Adrenal gland (tissue), 12 donors: ENCODE measurements around the gene PUM2. TPM values are rescaled to one million over a fixed set of nuclear protein-coding genes. Genes with fewer than 3 reads are reported as not detected.

Experiments used
- DNase-seq, 7 donors: peaks; one replicate each; pipeline ENCODE4 v3.0.0-alpha.2; 2019 to 2020
- H3K27ac ChIP-seq, 5 donors: fragments of 200-600 bp; sonication (generic) in 4 of 5; 1 replicate in 3 of 5; 2 replicates in 2 of 5; pipeline versions ENCODE4 v1.5.1 to v1.8.0; 2016 to 2020; ENCODE audit warnings: mild to moderate bottlenecking in 1 of 5
- H3K27me3 ChIP-seq: fragments of 200-600 bp; 2 replicates; pipeline ENCODE4 v1.8.0; 2021
- H3K36me3 ChIP-seq, 2 donors: fragments of 200-600 bp; replicated peaks in 1 of 2; 1 replicate in 1 of 2; 2 replicates in 1 of 2; pipeline versions ENCODE4 v1.5.1 to v1.8.0; 2018 to 2022
- H3K4me1 ChIP-seq, 2 donors: fragments of 200-600 bp; replicated peaks in 1 of 2; 1 replicate in 1 of 2; 2 replicates in 1 of 2; pipeline versions ENCODE4 v1.5.1 to v1.8.0; 2018 to 2021
- H3K4me3 ChIP-seq, 4 donors: fragments of 200-600 bp; sonication (generic) in 3 of 4; one replicate each; pipeline ENCODE4 v1.5.1; 2016 to 2018
- H3K9me3 ChIP-seq, 3 donors: fragments of 200-600 bp; sonication (generic) in 1 of 3; replicated peaks in 1 of 3; 1 replicate in 2 of 3; 2 replicates in 1 of 3; pipeline versions ENCODE4 v1.5.1 to v1.8.0; 2016 to 2021
- CTCF ChIP-seq, 6 experiments: fragments of 450-650 bp in 4 of 6; fragments of 200-600 bp in 2 of 6; sonication (generic) in 1 of 6; IDR thresholded peaks; 1 replicate in 5 of 6; 2 replicates in 1 of 6; pipeline versions ENCODE4 v1.5.1 to v1.8.0; 2016 to 2021; ENCODE audit warnings: antibody characterized with exemption in 6 of 6, mild to moderate bottlenecking in 2 of 6, moderate library complexity in 1 of 6
- POLR2A ChIP-seq, 2 donors: fragments of 450-650 bp; IDR thresholded peaks; one replicate each; pipeline ENCODE4 v1.6.1; 2017; ENCODE audit warnings: antibody characterized with exemption in 2 of 2, mild to moderate bottlenecking in 2 of 2, moderate library complexity in 1 of 2
- WGBS, 4 donors: extraction: QIAGEN DNeasy Blood & Tissue Kit in 2 of 4; methylation state at CpG; one replicate each; pipeline versions ENCODE4 v1.1.5 to v1.1.7; 2013 to 2017; 5-methylcytosine and 5-hydroxymethylcytosine counted together
- intact Hi-C, 2 donors: fragments of 100-400 bp; cut with DNase I; formaldehyde crosslinking; loops; one replicate each; pipeline versions ENCODE4 v1.14.1 to v1.15.0; 2022 to 2023
- polyA plus RNA-seq, 3 donors: library from polyadenylated mRNA; stranded (reverse); fragments of 200-250 nt in 2 of 3; fragments of 350-450 nt in 1 of 3; fragmentation: Illumina TruSeq in 1 of 3; extraction: RNeasy Lipid Tissue Mini Kit (QIAGEN cat#74804) in 1 of 3; gene quantifications; one replicate each; pipeline ENCODE4 v1.2.3, GENCODE V29; 2013 to 2014
- total RNA-seq, 9 donors: library from RNA; depleted of rRNA in 4 of 9; stranded (reverse); fragments of >200 nt in 4 of 9; fragments of 120-200 nt in 1 of 9; fragmentation: NEBNext Ultra II Directional in 1 of 9; extraction: Animal tissue kit (Norgen Biotek cat#: 25700) in 1 of 9; gene quantifications; one replicate each; pipeline versions ENCODE4 v1.1.0 to v1.2.4, GENCODE V29; 2013 to 2023
- donor health status: healthy with polysubstance abuse.
- donor health status: Bipolar disorder and iron deficiency.
- donor health status: DM: yes; HTN: yes; CAD: no.
- donor health status: DM: no; HTN: no; CAD: no.
- donor health status: DM: no; HTN: no; CAD: no.
- donor health status: DM: yes; HTN: yes; CAD: no.

PUM2 gene
- total and polyA plus RNA-seq, 12 donors = 25.5 to 105 (median 53.3) TPM

- no peak overlapping the region for H3K4me3 ChIP-seq
- H3K9me3 ChIP-seq = no peaks in the 10 kb centered on the region
- H3K4me1 ChIP-seq = peaks cover 31 to 57% of the 10 kb centered on the region in 2 donors
- H3K27me3 ChIP-seq = no peaks in the 10 kb centered on the region
- intact Hi-C loops = no loop called here
- H3K36me3 ChIP-seq = no peaks in the 10 kb centered on the region
- DNase-seq = no peak
- no peak overlapping the region for H3K27ac ChIP-seq
- TF ChIP-seq CTCF (IDR thresholded peaks at IDR 0.05) (no peak), POLR2A (IDR thresholded peaks at IDR 0.05) (no peak)
- 52 to 66% (median 57%) methylated on average over 5 of the region's 5 CpGs for WGBS, 4 donors
These were observed 15.9 kb downstream of the PUM2 start for GRCh38 chr2:20334605-20335203.

DNA sequence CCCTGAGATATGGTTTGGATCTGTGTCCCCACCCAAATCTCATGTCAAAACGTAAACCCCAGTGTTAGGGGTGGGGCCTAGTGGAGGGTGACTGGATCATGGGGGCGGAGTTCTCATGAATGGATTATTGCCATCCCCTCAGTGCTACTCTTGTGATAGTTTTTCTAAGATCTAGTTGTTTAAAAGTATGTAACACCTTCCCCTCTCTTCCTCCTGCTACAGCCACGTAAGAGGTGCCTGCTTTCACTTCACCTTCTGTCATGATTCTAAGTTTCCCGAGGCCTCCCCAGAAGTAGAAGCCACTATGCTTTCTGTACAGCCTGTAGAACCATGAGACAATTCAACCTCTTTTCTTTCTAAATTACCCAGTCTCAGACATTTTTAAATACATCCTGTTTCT lies 16.9 kb downstream of the PUM2 start:
- Histone ChIP-seq H3K27me3 (no peaks in the 10 kb centered on the region), H3K36me3 (no peaks in the 10 kb centered on the region), H3K4me3 (no peak overlapping the region), H3K9me3 (no peaks in the 10 kb centered on the region), H3K27ac (no peak overlapping the region), H3K4me1 (peaks cover 31 to 52% of the 10 kb centered on the region in 2 donors)
- intact Hi-C loops = no loop called here
- 77 to 85% (median 80%) methylated on average over 4 of the region's 4 CpGs for WGBS, 4 donors
- TF ChIP-seq POLR2A (IDR thresholded peaks at IDR 0.05) (no peak), CTCF (IDR thresholded peaks at IDR 0.05) (no peak)
- no peak for DNase-seq

GRCh38 chr2:20330192-20330591 lies 20.5 kb downstream of the PUM2 start:
- WGBS, 4 donors = 71 to 80% (median 72%) methylated on average over 3 of the region's 3 CpGs
- intact Hi-C loops = no loop called here
- Histone ChIP-seq H3K36me3 (no peaks in the 10 kb centered on the region), H3K4me3 (no peak overlapping the region), H3K4me1 (peaks cover 29 to 41% of the 10 kb centered on the region in 2 donors), H3K27ac (no peak overlapping the region), H3K9me3 (no peaks in the 10 kb centered on the region), H3K27me3 (no peaks in the 10 kb centered on the region)
- no peak for DNase-seq
- TF ChIP-seq POLR2A (IDR thresholded peaks at IDR 0.05) = no peak
- TF ChIP-seq CTCF (IDR thresholded peaks at IDR 0.05) = no peak

GRCh38 chr2:20327370-20327769 lies 23.3 kb downstream of the PUM2 start:
- Histone ChIP-seq H3K4me1 (peaks cover 22 to 47% of the 10 kb centered on the region in 2 donors), H3K4me3 (no peak overlapping the region), H3K27ac (peak overlapping the region in 3 of 5 donors; percentile 7 to 48 (median 31)), H3K36me3 (peaks cover 0 to 1% of the 10 kb centered on the region in 2 donors), H3K27me3 (no peaks in the 10 kb centered on the region), H3K9me3 (no peaks in the 10 kb centered on the region)
- TF ChIP-seq POLR2A (IDR thresholded peaks at IDR 0.05) (no peak), CTCF (IDR thresholded peaks at IDR 0.05) (no peak)
- WGBS, 4 donors = 35 to 44% (median 39%) methylated on average over 1 of the region's 1 CpG
- intact Hi-C loops = no loop called here
- no peak for DNase-seq
